HepG2 (cell line): ENCODE data around the gene ST6GALNAC6. TPM values are rescaled to one million over a fixed set of nuclear protein-coding genes. Genes with fewer than 3 reads are reported as not detected.
A peak's percentile ranks its signal among the peaks of the same experiment; 100 is the strongest.

Experiments
- HNRNPK ChIP-seq: fragments of 200-400 bp; formaldehyde crosslinking; IDR thresholded peaks from 2 replicates; pipeline ENCODE4 v1.6.1; 2018; ENCODE audit warnings: low read length, low read depth, moderate library complexity, mild to moderate bottlenecking; ENCODE audit not compliant: poor library complexity, severe bottlenecking
- HNRNPLL ChIP-seq: fragments of 200-400 bp; formaldehyde crosslinking; IDR thresholded peaks from 2 replicates; pipeline ENCODE4 v1.6.1; 2017; ENCODE audit warnings: mild to moderate bottlenecking, low read depth, low read length; ENCODE audit not compliant: poor library complexity, severe bottlenecking
- HOXD1 ChIP-seq: sonication (generic); formaldehyde crosslinking; IDR thresholded peaks from 2 replicates; pipeline ENCODE4 v1.5.0; 2020; ENCODE audit warnings: missing genetic modification reagents
- JUNB ChIP-seq: sonication (generic); formaldehyde crosslinking; IDR thresholded peaks from 2 replicates; pipeline ENCODE4 v1.8.0; 2022; ENCODE audit warnings: missing genetic modification reagents, mild to moderate bottlenecking, borderline replicate concordance
- NR1H2 ChIP-seq: sonication (generic); formaldehyde crosslinking; IDR thresholded peaks from 2 replicates; pipeline ENCODE4 v1.8.1; 2022; ENCODE audit warnings: low read depth, missing genetic modification reagents, borderline replicate concordance
- NR2C2 ChIP-seq: sonication (generic); formaldehyde crosslinking; IDR thresholded peaks from 2 replicates; pipeline ENCODE4 v1.4.0; 2020; ENCODE audit warnings: missing genetic modification reagents, mild to moderate bottlenecking, moderate library complexity, borderline replicate concordance
- PAX8 ChIP-seq: sonication (generic); formaldehyde crosslinking; IDR thresholded peaks from 2 replicates; pipeline ENCODE4 v1.8.0; 2022; ENCODE audit warnings: mild to moderate bottlenecking, missing genetic modification reagents, borderline replicate concordance
- PHF5A ChIP-seq: IDR thresholded peaks from one replicate; pipeline ENCODE4 v1.6.1; 2018; ENCODE audit warnings: low read depth, missing genetic modification reagents; ENCODE audit not compliant: unreplicated experiment
- RARA ChIP-seq: IDR thresholded peaks from 2 replicates; pipeline ENCODE4 v1.6.1; 2016; ENCODE audit warnings: missing genetic modification reagents, missing compliant biosample characterization
- RFXAP ChIP-seq: sonication (generic); formaldehyde crosslinking; IDR thresholded peaks from 2 replicates; pipeline ENCODE4 v1.4.0; 2020; ENCODE audit warnings: missing genetic modification reagents, borderline replicate concordance
- RNF219 ChIP-seq: sonication (generic); formaldehyde crosslinking; IDR thresholded peaks from 2 replicates; pipeline ENCODE4 v1.5.0; 2020; ENCODE audit warnings: mild to moderate bottlenecking, missing genetic modification reagents
- TMF1 ChIP-seq: sonication (generic); formaldehyde crosslinking; IDR thresholded peaks from 2 replicates; pipeline ENCODE4 v1.8.1; 2022; ENCODE audit warnings: low read depth, missing genetic modification reagents
- YY1 ChIP-seq: IDR thresholded peaks from 2 replicates; pipeline ENCODE4 v1.6.1; 2011; ENCODE audit warnings: low read length, low read depth, moderate library complexity, mild to moderate bottlenecking; ENCODE audit not compliant: insufficient read depth, insufficient replicate concordance
- ZNF337 ChIP-seq: sonication (generic); formaldehyde crosslinking; IDR thresholded peaks from 2 replicates; pipeline ENCODE4 v1.5.1; 2020; ENCODE audit warnings: missing genetic modification reagents, low read depth, mild to moderate bottlenecking, borderline replicate concordance
- ZNF431 ChIP-seq: sonication (generic); formaldehyde crosslinking; IDR thresholded peaks from 2 replicates; pipeline ENCODE4 v1.9.0; 2022; ENCODE audit warnings: missing genetic modification reagents, low read depth, mild to moderate bottlenecking, borderline replicate concordance
- ZNF530 ChIP-seq: sonication (generic); formaldehyde crosslinking; IDR thresholded peaks from 2 replicates; pipeline ENCODE4 v1.5.0; 2020; ENCODE audit warnings: low read depth, mild to moderate bottlenecking, missing genetic modification reagents
- ZNF607 ChIP-seq: sonication (generic); formaldehyde crosslinking; IDR thresholded peaks from 2 replicates; pipeline ENCODE4 v1.5.1; 2020; ENCODE audit warnings: missing genetic modification reagents, mild to moderate bottlenecking, borderline replicate concordance
- ZNF709 ChIP-seq: sonication (generic); formaldehyde crosslinking; IDR thresholded peaks from 2 replicates; pipeline ENCODE4 v1.5.0; 2020; ENCODE audit warnings: mild to moderate bottlenecking, missing genetic modification reagents
- polyA plus RNA-seq, 8 experiments: library from polyadenylated mRNA; depleted of rRNA in 3 of 8; stranded (reverse) in 7 of 8; unstranded in 1 of 8; fragments of >200 nt; fragmentation: Illumina TruSeq in 4 of 8; extraction: Trizol in 4 of 8; gene quantifications; 2 replicates each; pipeline versions ENCODE4 v1.2.1 to v1.2.3, GENCODE V29; 2011 to 2016; ENCODE audit warnings: low read depth in 4 of 8, missing spikeins in 1 of 8, mixed read lengths in 1 of 8; ENCODE audit not compliant: insufficient read depth in 1 of 8
- total RNA-seq, 5 experiments: library from RNA; depleted of rRNA; stranded (reverse); fragments of >200 nt; fragmentation: Illumina TruSeq; extraction: Trizol; gene quantifications; 2 replicates each; pipeline ENCODE4 v1.2.3, GENCODE V29; 2016; ENCODE audit warnings: low read depth in 1 of 5
- TF ChIP-seq, protein P1 (sequence below): sonication (generic); IDR thresholded peaks from 2 replicates; pipeline ENCODE4 v1.6.1; 2016; ENCODE audit warnings: low read depth, borderline replicate concordance
- TF ChIP-seq, protein P2 (sequence below): IDR thresholded peaks from 2 replicates; pipeline ENCODE4 v1.6.1; 2016; ENCODE audit warnings: low read depth
- TF ChIP-seq, protein P3 (sequence below): sonication (generic); formaldehyde crosslinking; IDR thresholded peaks from 2 replicates; pipeline ENCODE4 v1.5.0; 2020; ENCODE audit warnings: mild to moderate bottlenecking, missing genetic modification reagents

ST6GALNAC6 gene
- total and polyA plus RNA-seq, 2 of the 13 experiments (the other 11 are each of a cell fraction or from before 2014, with no cell fraction given), result 18.5 to 65.4 TPM

DNA sequence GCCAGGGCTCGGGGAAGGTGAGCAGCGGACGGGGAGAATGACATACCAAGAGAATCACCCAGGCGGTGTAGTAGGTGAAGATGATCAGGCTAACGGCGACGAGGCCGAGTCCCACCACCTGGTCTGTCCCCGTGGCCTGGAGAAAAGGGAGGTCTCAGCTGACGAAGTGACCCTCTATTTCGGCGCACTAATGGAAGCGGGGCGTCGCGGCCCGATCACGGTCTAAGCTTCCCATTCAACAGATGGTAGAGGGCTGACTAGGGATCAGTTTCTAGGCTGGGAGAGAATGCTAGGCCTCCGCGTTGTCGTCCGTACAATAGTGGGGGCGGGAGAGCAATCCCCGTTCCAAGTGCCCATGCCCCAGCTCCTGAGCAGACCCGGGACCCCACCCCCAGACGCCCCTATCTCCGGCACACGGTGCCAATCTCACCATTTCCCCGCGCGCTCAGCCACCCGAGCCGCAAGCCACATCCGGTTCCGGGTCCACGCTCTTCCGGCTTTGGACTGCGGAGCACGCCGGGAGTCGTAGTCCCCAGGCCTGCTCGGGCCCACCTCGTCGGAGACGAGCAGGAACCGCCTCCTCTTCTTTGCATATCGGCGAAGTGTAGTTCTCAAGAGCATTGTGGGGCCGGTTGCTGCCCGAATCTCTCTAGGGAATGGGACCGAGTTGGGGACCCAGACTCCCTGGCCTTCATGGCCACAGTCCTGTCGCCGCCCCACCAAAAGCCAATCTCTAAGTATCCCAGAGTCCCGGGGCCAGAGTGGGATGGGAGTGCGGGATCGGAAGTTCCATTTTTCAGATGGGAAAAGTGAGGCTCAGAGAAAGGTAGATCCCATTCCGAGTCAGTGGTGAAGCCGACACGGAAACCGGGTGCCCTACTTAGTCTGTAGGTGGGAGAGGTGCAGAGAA, 38.2 kb upstream of the ST6GALNAC6 start, which contains the start of gene DPM2 (continued):
- TF ChIP-seq RNF219 (CRISPR knock-in tag) (no peak), JUNB (CRISPR knock-in tag) (no peak), ZNF709 (CRISPR knock-in tag) (0 out of 2 replicates have a peak, but pooled peaks have one; percentile 48), ZNF607 (peak; percentile 69), HOXD1 (CRISPR knock-in tag) (no peak; the same call in 1 of the 2 replicates), RFXAP (CRISPR knock-in tag) (no peak), NR1H2 (CRISPR knock-in tag) (no peak; the same call in 1 of the 2 replicates), ZNF530 (CRISPR knock-in tag) (no peak), HNRNPK (peak; percentile 19), ZNF431 (CRISPR knock-in tag) (no peak), NR2C2 (peak; percentile 93), YY1 (peak; percentile 73), PHF5A (CRISPR knock-in tag) (peak; percentile 46), RARA (CRISPR knock-in tag) (0 out of 2 replicates have a peak, but pooled peaks have one; percentile 9), HNRNPLL (no peak), PAX8 (no peak), TMF1 (CRISPR knock-in tag) (no peak), ZNF337 (CRISPR knock-in tag) (peak; percentile 36; the same call in 1 of the 2 replicates)
- TF ChIP-seq, protein P1, sequence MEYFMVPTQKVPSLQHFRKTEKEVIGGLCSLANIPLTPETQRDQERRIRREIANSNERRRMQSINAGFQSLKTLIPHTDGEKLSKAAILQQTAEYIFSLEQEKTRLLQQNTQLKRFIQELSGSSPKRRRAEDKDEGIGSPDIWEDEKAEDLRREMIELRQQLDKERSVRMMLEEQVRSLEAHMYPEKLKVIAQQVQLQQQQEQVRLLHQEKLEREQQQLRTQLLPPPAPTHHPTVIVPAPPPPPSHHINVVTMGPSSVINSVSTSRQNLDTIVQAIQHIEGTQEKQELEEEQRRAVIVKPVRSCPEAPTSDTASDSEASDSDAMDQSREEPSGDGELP, result no peak
- TF ChIP-seq, protein P2, sequence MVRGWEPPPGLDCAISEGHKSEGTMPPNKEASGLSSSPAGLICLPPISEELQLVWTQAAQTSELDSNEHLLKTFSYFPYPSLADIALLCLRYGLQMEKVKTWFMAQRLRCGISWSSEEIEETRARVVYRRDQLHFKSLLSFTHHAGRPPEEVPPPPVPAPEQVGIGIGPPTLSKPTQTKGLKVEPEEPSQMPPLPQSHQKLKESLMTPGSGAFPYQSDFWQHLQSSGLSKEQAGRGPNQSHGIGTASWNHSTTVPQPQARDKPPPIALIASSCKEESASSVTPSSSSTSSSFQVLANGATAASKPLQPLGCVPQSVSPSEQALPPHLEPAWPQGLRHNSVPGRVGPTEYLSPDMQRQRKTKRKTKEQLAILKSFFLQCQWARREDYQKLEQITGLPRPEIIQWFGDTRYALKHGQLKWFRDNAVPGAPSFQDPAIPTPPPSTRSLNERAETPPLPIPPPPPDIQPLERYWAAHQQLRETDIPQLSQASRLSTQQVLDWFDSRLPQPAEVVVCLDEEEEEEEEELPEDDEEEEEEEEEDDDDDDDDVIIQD (CRISPR knock-in tag), result no peak
- TF ChIP-seq, protein P3, sequence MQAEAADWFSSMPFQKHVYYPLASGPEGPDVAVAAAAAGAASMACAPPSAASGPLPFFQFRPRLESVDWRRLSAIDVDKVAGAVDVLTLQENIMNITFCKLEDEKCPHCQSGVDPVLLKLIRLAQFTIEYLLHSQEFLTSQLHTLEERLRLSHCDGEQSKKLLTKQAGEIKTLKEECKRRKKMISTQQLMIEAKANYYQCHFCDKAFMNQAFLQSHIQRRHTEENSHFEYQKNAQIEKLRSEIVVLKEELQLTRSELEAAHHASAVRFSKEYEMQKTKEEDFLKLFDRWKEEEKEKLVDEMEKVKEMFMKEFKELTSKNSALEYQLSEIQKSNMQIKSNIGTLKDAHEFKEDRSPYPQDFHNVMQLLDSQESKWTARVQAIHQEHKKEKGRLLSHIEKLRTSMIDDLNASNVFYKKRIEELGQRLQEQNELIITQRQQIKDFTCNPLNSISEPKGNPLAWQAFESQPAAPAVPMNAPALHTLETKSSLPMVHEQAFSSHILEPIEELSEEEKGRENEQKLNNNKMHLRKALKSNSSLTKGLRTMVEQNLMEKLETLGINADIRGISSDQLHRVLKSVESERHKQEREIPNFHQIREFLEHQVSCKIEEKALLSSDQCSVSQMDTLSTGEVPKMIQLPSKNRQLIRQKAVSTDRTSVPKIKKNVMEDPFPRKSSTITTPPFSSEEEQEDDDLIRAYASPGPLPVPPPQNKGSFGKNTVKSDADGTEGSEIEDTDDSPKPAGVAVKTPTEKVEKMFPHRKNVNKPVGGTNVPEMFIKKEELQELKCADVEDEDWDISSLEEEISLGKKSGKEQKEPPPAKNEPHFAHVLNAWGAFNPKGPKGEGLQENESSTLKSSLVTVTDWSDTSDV (CRISPR knock-in tag), result no peak
